ENCODE data around the gene SAXO1. TPM values are rescaled to one million over a fixed set of nuclear protein-coding genes. Genes with fewer than 3 reads are reported as not detected.

Gene SAXO1
- total RNA-seq, 1 donor from 2014 or later: 0.14 TPM

DNA sequence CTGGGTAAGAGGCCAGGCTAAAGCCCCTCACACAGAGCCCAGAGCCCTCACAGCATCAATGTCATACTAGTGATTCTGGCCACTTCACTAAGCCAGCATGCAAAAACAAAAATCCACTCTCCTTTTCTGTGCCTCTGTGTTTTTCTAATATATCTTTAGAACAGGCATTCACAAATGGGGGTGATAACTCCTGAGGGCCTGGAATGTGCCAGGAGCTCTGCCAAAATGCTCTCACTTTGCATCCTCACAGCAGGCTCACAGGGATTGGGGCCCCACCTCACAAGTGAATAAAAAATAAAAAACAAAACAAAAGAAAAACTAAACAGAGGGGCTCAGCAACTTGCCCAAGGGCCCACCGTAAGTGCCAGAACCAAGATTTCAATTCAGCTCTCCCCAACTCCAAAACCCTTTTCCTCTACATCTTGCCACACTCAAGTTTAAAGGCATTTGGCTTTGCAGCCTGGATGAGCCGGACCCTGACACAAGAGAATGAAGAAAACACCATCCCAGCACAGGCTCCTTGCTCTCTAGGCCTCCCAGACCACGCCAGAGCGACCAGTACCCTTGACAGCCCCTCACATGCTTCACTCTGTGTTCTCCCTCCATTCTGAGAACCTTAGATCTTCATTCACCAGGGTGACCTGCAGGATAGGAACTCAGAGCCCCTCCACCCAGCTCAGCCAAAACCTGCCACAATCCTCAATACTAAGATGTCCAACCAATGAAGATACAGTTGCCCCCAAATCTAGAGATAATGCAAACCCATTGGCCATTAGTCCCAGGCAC lies 51.3 kb downstream of the SAXO1 start:
- Mint-ChIP-seq H3K36me3 (ENCODE audit: low read depth) (no peaks in the 10 kb centered on the region), H3K4me3 (no peak overlapping the region), H3K4me1 (peaks cover 21% of the 10 kb centered on the region), H3K27ac (ENCODE audit: unreplicated experiment) (no peak overlapping the region), H3K27me3 (ENCODE audit: low read depth) (no peaks in the 10 kb centered on the region), H3K9me3 (no peaks in the 10 kb centered on the region)
- no peak for TF ChIP-seq CTCF (conservative IDR thresholded peaks at IDR 0.05)
- DNase-seq (ENCODE audit: low read depth, low spot score): no peak

- Mint-ChIP-seq H3K4me3 (no peak overlapping the region), H3K27ac (ENCODE audit: unreplicated experiment) (no peak overlapping the region), H3K36me3 (ENCODE audit: low read depth) (no peaks in the 10 kb centered on the region), H3K4me1 (peaks cover 14% of the 10 kb centered on the region), H3K27me3 (ENCODE audit: low read depth) (no peaks in the 10 kb centered on the region), H3K9me3 (no peaks in the 10 kb centered on the region)
- no peak for DNase-seq (ENCODE audit: low read depth, low spot score)
- TF ChIP-seq CTCF (conservative IDR thresholded peaks at IDR 0.05): no peak
These were observed 52.8 kb downstream of the SAXO1 start for GRCh38 chr9:18980189-18980588.

DNA sequence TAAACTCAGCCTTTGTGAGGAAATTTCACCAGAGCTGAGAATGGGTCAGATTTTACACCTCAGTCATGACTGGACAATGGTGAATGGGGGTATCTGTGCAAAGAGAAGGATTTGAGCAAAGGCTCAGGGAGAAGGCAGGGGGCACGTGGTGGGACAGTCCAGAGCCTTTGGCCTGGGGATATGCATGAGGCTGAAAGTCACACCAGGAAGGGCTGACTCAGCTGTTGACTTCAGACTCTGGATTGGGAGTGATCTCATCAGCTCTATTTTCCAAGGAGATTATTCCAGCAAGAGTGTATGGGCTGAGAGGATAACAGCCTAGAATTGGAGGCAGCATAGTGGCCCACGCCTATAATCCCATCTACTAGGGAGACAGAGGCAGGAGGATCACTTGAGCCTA lies 53.6 kb downstream of the SAXO1 start:
- no peak for DNase-seq (ENCODE audit: low read depth, low spot score)
- Mint-ChIP-seq H3K4me3 (no peak overlapping the region), H3K4me1 (peaks cover 14% of the 10 kb centered on the region), H3K27me3 (ENCODE audit: low read depth) (no peaks in the 10 kb centered on the region), H3K27ac (ENCODE audit: unreplicated experiment) (no peak overlapping the region), H3K9me3 (no peaks in the 10 kb centered on the region), H3K36me3 (ENCODE audit: low read depth) (no peaks in the 10 kb centered on the region)
- TF ChIP-seq CTCF (conservative IDR thresholded peaks at IDR 0.05): no peak

GRCh38 chr9:18978188-18978587 lies 54.8 kb downstream of the SAXO1 start:
- Mint-ChIP-seq H3K36me3 (ENCODE audit: low read depth) (no peaks in the 10 kb centered on the region), H3K27ac (ENCODE audit: unreplicated experiment) (no peak overlapping the region), H3K4me1 (peaks cover 14% of the 10 kb centered on the region), H3K27me3 (ENCODE audit: low read depth) (no peaks in the 10 kb centered on the region), H3K9me3 (no peaks in the 10 kb centered on the region), H3K4me3 (no peak overlapping the region)
- DNase-seq (ENCODE audit: low read depth, low spot score): no peak
- TF ChIP-seq CTCF (conservative IDR thresholded peaks at IDR 0.05): no peak

- H3K27me3 Mint-ChIP-seq (ENCODE audit: low read depth): no peaks in the 10 kb centered on the region
- no peak for DNase-seq (ENCODE audit: low read depth, low spot score)
- H3K4me1 Mint-ChIP-seq: peaks cover 14% of the 10 kb centered on the region
- TF ChIP-seq CTCF (conservative IDR thresholded peaks at IDR 0.05): no peak
- H3K9me3 Mint-ChIP-seq: no peaks in the 10 kb centered on the region
- H3K36me3 Mint-ChIP-seq (ENCODE audit: low read depth): no peaks in the 10 kb centered on the region
- H3K27ac Mint-ChIP-seq (ENCODE audit: unreplicated experiment): no peak overlapping the region
- no peak overlapping the region for H3K4me3 Mint-ChIP-seq
These were observed 56.1 kb downstream of the SAXO1 start for GRCh38 chr9:18976709-18977531.
